GM19023 (cell line): ENCODE data around the gene ZDHHC3.

Source experiments
- ATAC-seq: cut with Tn5 transposase; IDR thresholded peaks from one replicate; pipeline ENCODE4 v1.9.1; 2021; ENCODE audit warnings: mild to moderate bottlenecking, moderate library complexity; ENCODE audit not compliant: unreplicated experiment

ZDHHC3 gene, protein sequence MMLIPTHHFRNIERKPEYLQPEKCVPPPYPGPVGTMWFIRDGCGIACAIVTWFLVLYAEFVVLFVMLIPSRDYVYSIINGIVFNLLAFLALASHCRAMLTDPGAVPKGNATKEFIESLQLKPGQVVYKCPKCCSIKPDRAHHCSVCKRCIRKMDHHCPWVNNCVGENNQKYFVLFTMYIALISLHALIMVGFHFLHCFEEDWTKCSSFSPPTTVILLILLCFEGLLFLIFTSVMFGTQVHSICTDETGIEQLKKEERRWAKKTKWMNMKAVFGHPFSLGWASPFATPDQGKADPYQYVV

GRCh38 chr3:44976002-44976815 is at the start of gene ZDHHC3, which contains the start of gene EXOSC7:
Gene ZDHHC3 (minus strand): TSS chr3:44976174. CDS start chr3:44959436, 16,738 bp downstream.
Gene EXOSC7 (plus strand): TSS chr3:44976244. CDS start chr3:44976278, 34 bp downstream.
- ATAC-seq, result peak; percentile 84

GRCh38 chr3:45024542-45025255 is 48.7 kb upstream of the ZDHHC3 start:
- no peak for ATAC-seq

DNA sequence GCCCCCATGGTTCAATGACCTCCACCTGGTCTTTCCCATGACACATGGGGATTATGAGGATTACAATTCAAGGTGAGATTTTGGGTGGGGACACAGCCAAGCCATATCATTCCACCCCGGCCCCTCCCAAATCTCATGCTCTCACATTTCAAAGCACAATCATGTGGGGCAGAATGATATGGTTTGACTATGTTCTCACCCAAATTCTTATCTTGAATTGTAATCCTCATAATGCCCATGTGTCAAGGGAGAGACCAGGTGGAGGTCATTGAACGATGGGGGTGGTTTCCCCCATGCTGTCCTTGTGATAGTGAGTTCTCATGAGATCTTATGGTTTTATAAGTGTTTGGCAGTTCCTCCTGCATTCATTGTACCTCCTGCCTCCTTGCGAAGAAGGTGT is 47.7 kb upstream of the ZDHHC3 start:
- ATAC-seq, result no peak

DNA sequence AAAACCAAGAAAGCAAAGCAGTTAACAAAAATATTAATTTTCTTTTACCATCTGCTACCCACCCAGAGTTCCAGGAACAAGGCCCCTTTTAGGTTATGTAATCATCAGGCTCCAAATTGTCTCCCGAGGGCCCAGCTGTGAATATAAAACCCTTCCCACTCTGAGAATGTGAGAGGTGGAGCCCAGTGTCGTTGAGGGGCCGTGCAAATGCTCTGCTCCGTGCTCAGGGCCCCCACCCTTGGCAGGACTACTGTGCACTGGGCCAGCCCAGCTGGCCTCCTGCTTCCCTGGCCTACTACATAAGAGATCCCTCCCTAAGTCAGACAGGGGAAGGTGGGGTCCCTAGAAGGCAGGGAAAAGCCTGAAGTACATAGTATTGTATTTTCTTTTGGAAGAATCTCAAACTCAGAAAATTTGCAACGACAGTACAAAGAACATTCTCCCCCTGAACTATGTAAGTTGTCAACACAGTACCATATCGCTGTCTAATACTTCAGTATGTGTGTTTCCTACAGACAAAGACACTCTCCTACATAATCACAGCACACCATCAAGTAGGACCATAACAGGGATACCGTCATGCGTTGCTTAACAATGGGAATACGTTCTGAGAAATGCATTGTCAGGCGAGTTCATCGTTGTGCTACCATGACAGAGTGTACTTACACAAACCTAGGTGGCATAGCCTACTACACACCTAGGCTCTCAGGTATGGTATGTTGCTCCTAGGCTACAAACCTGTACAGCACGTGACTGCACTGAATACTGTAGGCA is 45.7 kb upstream of the ZDHHC3 start:
- no peak for ATAC-seq

GRCh38 chr3:45020534-45020933 is 44.6 kb upstream of the ZDHHC3 start:
- no peak for ATAC-seq

GRCh38 chr3:45017821-45018220 is 41.8 kb upstream of the ZDHHC3 start:
- ATAC-seq, result no peak

GRCh38 chr3:45016916-45017315 is 40.9 kb upstream of the ZDHHC3 start:
- ATAC-seq, result no peak

GRCh38 chr3:45012577-45012976 is 36.6 kb upstream of the ZDHHC3 start:
- ATAC-seq, result no peak

GRCh38 chr3:45011756-45012508 is 36.0 kb upstream of the ZDHHC3 start:
- ATAC-seq, result no peak

- no peak for ATAC-seq
Measured at GRCh38 chr3:45010811-45011333, 34.9 kb upstream of the ZDHHC3 start.

DNA sequence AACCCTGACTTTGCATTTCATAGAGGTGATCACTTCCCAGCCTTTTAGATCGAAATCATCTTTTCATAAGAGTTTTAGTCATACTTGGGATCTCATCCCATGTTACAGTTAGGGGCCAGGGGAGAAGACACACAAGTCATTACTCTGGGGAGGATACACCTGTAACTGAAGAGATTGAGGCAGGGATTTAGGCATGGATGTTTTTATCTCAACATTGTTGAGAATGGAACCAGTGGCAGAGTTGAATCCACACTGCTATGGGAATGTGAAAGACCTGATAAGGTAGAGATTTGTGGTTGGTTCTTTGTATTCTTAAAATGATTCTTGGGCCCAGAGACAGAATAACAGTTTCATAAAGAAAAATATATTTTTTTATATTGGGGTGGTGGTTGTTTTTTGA is 33.9 kb upstream of the ZDHHC3 start:
- no peak for ATAC-seq

DNA sequence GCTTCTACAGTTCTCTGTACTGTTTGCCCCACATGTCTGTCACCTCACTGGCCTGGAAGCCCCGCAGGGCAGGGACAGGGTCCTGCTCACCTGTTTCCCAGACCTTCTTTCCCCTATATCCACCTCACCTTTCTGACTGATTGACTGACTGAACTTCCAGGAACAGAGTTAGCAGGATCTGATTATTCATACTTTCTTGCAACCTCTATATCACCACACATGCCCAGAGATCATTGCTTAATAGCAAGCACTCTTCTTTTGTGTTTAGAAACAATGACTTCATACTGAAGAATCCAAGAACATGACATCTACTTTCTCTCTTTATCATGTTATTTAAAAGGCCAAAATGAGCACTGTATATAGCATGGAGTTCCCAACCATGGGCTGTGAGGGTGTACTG is 32.1 kb upstream of the ZDHHC3 start:
- no peak for ATAC-seq

GRCh38 chr3:45007091-45007490 is 31.1 kb upstream of the ZDHHC3 start:
- ATAC-seq, result no peak

DNA sequence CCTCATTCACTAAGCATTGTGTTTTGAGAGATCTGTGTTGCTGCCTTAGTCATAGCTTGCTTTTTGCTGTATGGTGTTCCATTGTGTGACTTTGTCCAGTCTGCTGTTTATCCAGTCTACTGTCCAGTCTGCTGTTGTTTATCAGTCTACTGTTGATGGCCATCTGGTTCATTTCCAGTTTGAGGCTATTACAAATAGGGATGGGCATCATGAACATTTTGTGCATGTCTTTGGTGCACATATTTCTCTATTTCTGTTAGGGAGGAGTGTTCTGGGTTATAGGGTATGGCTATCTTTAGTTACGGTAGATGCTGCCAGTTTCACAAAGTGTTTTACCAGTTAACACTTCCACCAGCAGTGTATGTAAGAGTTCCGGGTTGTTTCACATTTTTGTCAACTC is 27.9 kb upstream of the ZDHHC3 start:
- no peak for ATAC-seq

GRCh38 chr3:45003406-45003805 is 27.4 kb upstream of the ZDHHC3 start:
- ATAC-seq, result no peak

DNA sequence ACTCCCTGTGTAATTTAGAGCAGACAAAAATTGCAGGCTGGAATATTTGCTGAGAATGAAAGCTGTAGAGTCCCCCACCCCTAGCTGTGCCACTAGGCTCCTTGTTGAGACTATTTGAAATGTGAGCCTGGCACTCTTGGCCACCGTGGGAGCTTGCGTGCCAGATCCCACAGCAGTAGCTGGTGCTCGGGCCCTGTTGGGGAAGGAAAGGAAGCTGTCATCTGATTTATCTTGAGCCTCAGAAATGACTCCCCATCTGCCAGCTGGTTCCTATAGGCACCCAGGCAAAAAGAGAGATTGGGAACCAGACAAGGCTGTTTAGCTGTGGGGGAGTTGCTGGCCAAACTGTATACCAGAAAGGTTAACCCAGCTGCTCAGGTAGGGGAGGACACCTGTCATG is 26.7 kb upstream of the ZDHHC3 start:
- ATAC-seq, result no peak

- no peak for ATAC-seq
Measured at GRCh38 chr3:45002139-45002660, 26.2 kb upstream of the ZDHHC3 start.

- no peak for ATAC-seq
Measured at GRCh38 chr3:45001738-45002137, 25.8 kb upstream of the ZDHHC3 start.

GRCh38 chr3:45000823-45001222 is 24.8 kb upstream of the ZDHHC3 start:
- no peak for ATAC-seq

DNA sequence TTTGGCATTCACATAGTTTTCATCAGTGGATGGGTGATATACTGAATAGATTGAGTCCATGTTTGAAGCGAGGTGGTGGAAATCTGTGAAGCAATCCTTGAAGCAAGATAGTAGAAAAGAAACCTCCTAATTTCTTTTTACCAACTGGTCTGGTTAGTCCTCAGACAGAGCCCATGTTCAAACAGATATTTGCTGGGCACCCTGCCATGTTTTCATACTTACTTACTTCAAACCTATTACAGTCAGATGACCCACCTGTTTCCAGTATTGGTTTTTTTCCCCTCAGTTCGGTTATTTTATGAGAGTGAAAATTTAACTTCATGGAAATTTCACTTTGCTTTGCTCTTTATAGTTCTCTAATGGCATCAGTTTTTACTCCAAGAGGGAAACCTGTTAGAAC is 23.8 kb upstream of the ZDHHC3 start:
- no peak for ATAC-seq
